ENCODE measurements around the gene PTCD1. TPM values are rescaled to one million over a fixed set of nuclear protein-coding genes. Genes with fewer than 3 reads are reported as not detected.

PTCD1 gene
- total RNA-seq, 1 experiment from 2014 or later, result 11.1 TPM

- TF ChIP-seq CREM (CRISPR knock-in tag; IDR thresholded peaks at IDR 0.05) (no peak), ZNF232 (CRISPR knock-in tag; IDR thresholded peaks at IDR 0.05) (0 out of 2 replicates have a peak, but pooled peaks have one; percentile 13), ZNF423 (CRISPR knock-in tag; IDR thresholded peaks at IDR 0.05) (no peak)
- TF ChIP-seq, protein P1, sequence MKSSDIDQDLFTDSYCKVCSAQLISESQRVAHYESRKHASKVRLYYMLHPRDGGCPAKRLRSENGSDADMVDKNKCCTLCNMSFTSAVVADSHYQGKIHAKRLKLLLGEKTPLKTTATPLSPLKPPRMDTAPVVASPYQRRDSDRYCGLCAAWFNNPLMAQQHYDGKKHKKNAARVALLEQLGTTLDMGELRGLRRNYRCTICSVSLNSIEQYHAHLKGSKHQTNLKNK (CRISPR knock-in tag; IDR thresholded peaks at IDR 0.05), result no peak
These were observed 63.4 kb downstream of the PTCD1 start (continued) for GRCh38 chr7:99375070-99375807.

- DNase-seq (ENCODE audit: low spot score) (peak; percentile 74), ATAC-seq (peak; percentile 74)
- ChIA-PET CTCF (interaction anchor here (0.6 to 2.7 kb wide), 8 partner anchors 9 to 1075 kb away, joined by 3 to 11 read pairs (median 4); partner anchors contain the start of gene GAL3ST4), POLR2A (interaction anchor here (0.5 to 1.0 kb wide), 7 partner anchors 18 to 358 kb away, joined by 3 to 14 read pairs (median 3); partner anchors contain the start of genes BUD31 and PDAP1)
- no peaks in the 10 kb centered on the region for H3K9me3 Mint-ChIP-seq
- peaks cover 11% of the 10 kb centered on the region for H3K36me3 Mint-ChIP-seq
- H3K27me3 Mint-ChIP-seq (ENCODE audit: low read depth), result peaks cover 12% of the 10 kb centered on the region
- H3K4me3 Mint-ChIP-seq, result peak within 1 kb of the TSS; percentile 84
- H3K4me1 Mint-ChIP-seq, result peaks cover 15% of the 10 kb centered on the region
- TF ChIP-seq GABPB1 (CRISPR knock-in tag; IDR thresholded peaks at IDR 0.05) (no peak), NFYB (CRISPR knock-in tag; conservative IDR thresholded peaks at IDR 0.05; ENCODE audit: low read depth) (0 out of 2 replicates have a peak, but pooled peaks have one; percentile 15), KAT7 (CRISPR knock-in tag; IDR thresholded peaks at IDR 0.05; ENCODE audit: borderline replicate concordance) (0 out of 2 replicates have a peak, but pooled peaks have one; percentile 26), MYBL2 (CRISPR knock-in tag; IDR thresholded peaks at IDR 0.05) (0 out of 2 replicates have a peak, but pooled peaks have one; percentile 78), TEAD1 (CRISPR knock-in tag; IDR thresholded peaks at IDR 0.05) (peak; percentile 70; the same call in 1 of the 2 replicates), ERG (CRISPR knock-in tag; IDR thresholded peaks at IDR 0.05) (no peak), NR2C2 (CRISPR knock-in tag; IDR thresholded peaks at IDR 0.05) (no peak)
- TF ChIP-seq, protein P2, sequence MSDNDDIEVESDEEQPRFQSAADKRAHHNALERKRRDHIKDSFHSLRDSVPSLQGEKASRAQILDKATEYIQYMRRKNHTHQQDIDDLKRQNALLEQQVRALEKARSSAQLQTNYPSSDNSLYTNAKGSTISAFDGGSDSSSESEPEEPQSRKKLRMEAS (CRISPR knock-in tag; IDR thresholded peaks at IDR 0.05), result 0 out of 2 replicates have a peak, but pooled peaks have one; percentile 42
- TF ChIP-seq, protein P3, sequence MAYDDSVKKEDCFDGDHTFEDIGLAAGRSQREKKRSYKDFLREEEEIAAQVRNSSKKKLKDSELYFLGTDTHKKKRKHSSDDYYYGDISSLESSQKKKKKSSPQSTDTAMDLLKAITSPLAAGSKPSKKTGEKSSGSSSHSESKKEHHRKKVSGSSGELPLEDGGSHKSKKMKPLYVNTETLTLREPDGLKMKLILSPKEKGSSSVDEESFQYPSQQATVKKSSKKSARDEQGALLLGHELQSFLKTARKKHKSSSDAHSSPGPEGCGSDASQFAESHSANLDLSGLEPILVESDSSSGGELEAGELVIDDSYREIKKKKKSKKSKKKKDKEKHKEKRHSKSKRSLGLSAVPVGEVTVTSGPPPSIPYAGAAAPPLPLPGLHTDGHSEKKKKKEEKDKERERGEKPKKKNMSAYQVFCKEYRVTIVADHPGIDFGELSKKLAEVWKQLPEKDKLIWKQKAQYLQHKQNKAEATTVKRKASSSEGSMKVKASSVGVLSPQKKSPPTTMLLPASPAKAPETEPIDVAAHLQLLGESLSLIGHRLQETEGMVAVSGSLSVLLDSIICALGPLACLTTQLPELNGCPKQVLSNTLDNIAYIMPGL (CRISPR knock-in tag; IDR thresholded peaks at IDR 0.05), result peak; percentile 47; the same call in 1 of the 2 replicates
- TF ChIP-seq, protein P4, sequence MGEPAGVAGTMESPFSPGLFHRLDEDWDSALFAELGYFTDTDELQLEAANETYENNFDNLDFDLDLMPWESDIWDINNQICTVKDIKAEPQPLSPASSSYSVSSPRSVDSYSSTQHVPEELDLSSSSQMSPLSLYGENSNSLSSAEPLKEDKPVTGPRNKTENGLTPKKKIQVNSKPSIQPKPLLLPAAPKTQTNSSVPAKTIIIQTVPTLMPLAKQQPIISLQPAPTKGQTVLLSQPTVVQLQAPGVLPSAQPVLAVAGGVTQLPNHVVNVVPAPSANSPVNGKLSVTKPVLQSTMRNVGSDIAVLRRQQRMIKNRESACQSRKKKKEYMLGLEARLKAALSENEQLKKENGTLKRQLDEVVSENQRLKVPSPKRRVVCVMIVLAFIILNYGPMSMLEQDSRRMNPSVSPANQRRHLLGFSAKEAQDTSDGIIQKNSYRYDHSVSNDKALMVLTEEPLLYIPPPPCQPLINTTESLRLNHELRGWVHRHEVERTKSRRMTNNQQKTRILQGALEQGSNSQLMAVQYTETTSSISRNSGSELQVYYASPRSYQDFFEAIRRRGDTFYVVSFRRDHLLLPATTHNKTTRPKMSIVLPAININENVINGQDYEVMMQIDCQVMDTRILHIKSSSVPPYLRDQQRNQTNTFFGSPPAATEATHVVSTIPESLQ (CRISPR knock-in tag; IDR thresholded peaks at IDR 0.05), result peak; percentile 59; the same call in 1 of the 2 replicates
- TF ChIP-seq, protein P5, sequence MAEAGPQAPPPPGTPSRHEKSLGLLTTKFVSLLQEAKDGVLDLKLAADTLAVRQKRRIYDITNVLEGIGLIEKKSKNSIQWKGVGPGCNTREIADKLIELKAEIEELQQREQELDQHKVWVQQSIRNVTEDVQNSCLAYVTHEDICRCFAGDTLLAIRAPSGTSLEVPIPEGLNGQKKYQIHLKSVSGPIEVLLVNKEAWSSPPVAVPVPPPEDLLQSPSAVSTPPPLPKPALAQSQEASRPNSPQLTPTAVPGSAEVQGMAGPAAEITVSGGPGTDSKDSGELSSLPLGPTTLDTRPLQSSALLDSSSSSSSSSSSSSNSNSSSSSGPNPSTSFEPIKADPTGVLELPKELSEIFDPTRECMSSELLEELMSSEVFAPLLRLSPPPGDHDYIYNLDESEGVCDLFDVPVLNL (CRISPR knock-in tag; IDR thresholded peaks at IDR 0.05; ENCODE audit: borderline replicate concordance, low read depth), result peak; percentile 55; the same call in 1 of the 2 replicates
- TF ChIP-seq, protein P6, sequence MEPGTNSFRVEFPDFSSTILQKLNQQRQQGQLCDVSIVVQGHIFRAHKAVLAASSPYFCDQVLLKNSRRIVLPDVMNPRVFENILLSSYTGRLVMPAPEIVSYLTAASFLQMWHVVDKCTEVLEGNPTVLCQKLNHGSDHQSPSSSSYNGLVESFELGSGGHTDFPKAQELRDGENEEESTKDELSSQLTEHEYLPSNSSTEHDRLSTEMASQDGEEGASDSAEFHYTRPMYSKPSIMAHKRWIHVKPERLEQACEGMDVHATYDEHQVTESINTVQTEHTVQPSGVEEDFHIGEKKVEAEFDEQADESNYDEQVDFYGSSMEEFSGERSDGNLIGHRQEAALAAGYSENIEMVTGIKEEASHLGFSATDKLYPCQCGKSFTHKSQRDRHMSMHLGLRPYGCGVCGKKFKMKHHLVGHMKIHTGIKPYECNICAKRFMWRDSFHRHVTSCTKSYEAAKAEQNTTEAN (CRISPR knock-in tag; IDR thresholded peaks at IDR 0.05), result 0 out of 2 replicates have a peak, but pooled peaks have one; percentile 55
- 0 out of 2 replicates have a peak within 1 kb of the TSS, but pooled peaks have one; percentile 65 for H3K27ac Mint-ChIP-seq
These were observed 64.2 kb downstream of the PTCD1 start, which contains the start of gene ARPC1B for GRCh38 chr7:99374111-99375064. ARPC1B (plus strand) TSS chr7:99374730; CDS start chr7:99385715, 10,985 bp downstream.

All from WTC11 (cell line).